H1 (cell line): ENCODE measurements around the gene AZGP1. TPM values are rescaled to one million over a fixed set of nuclear protein-coding genes. Genes with fewer than 3 reads are reported as not detected.

Source experiments
- HDAC6 ChIP-seq: IDR thresholded peaks from one replicate; pipeline ENCODE4 v1.7.1; 2012; ENCODE audit warnings: low read depth, mild to moderate bottlenecking, inconsistent platforms, low read length, moderate library complexity
- NRF1 ChIP-seq: IDR thresholded peaks from 2 replicates; pipeline ENCODE4 v1.6.1; 2011; ENCODE audit warnings: mild to moderate bottlenecking, low read depth, low read length, improper control_type of control experiment
- POLR2A ChIP-seq, 2 experiments: IDR thresholded peaks; 1 replicate in 1 of 2; 2 replicates in 1 of 2; pipeline ENCODE4 v1.6.1; 2011; ENCODE audit warnings: low read depth in 2 of 2, low read length in 2 of 2, mild to moderate bottlenecking in 2 of 2; ENCODE audit errors: control extremely low read depth in 1 of 2
- SP1 ChIP-seq: IDR thresholded peaks from 2 replicates; pipeline ENCODE4 v1.6.1; 2011; ENCODE audit warnings: low read depth, low read length
- SP2 ChIP-seq: IDR thresholded peaks from 2 replicates; pipeline ENCODE4 v1.6.1; 2012; ENCODE audit warnings: mild to moderate bottlenecking, low read length, inconsistent platforms
- YY1 ChIP-seq: IDR thresholded peaks from 2 replicates; pipeline ENCODE4 v1.6.1; 2011; ENCODE audit warnings: low read depth, mild to moderate bottlenecking, low read length
- polyA plus RNA-seq, 7 experiments: library from polyadenylated mRNA; depleted of rRNA in 3 of 7; stranded (reverse) in 5 of 7; unstranded in 2 of 7; fragments of >200 nt in 5 of 7; fragments of 200-250 nt in 2 of 7; gene quantifications; 1 replicate in 5 of 7; 2 replicates in 1 of 7; 4 replicates in 1 of 7; pipeline versions ENCODE4 v1.2.1 to v1.2.3, GENCODE V29; 2011 to 2013; ENCODE audit warnings: missing spikeins in 2 of 7, mixed read lengths in 2 of 7
- total RNA-seq: library from RNA; stranded (reverse); fragmentation: NEBNext Ultra II Directional; extraction: Animal tissue kit (Norgen Biotek cat#: 25700); gene quantifications from 2 replicates; pipeline ENCODE4 v1.2.1, GENCODE V29; 2021

Gene AZGP1
- total and polyA plus RNA-seq, 2 of the 8 experiments (the other 6 are each of a cell fraction or from before 2014, with no cell fraction given): 0.52 to 0.68 TPM

GRCh38 chr7:100023526-100023925 is 47.7 kb upstream of the AZGP1 start (continued):
- TF ChIP-seq YY1 (no peak), SP2 (no peak), SP1 (no peak), NRF1 (no peak), HDAC6 (no peak), POLR2A (IDR thresholded peaks at IDR 0.05; ENCODE audit: control extremely low read depth in 1 of 2, low read depth in 2 of 2, low read length in 2 of 2) (no peak)
